ENCODE measurements around the gene HNF1A. TPM values are rescaled to one million over a fixed set of nuclear protein-coding genes. Genes with fewer than 3 reads are reported as not detected.

HNF1A gene
- total RNA-seq, 6 experiments from 2014 or later = 9.8 to 20.5 (median 19.0) TPM

DNA sequence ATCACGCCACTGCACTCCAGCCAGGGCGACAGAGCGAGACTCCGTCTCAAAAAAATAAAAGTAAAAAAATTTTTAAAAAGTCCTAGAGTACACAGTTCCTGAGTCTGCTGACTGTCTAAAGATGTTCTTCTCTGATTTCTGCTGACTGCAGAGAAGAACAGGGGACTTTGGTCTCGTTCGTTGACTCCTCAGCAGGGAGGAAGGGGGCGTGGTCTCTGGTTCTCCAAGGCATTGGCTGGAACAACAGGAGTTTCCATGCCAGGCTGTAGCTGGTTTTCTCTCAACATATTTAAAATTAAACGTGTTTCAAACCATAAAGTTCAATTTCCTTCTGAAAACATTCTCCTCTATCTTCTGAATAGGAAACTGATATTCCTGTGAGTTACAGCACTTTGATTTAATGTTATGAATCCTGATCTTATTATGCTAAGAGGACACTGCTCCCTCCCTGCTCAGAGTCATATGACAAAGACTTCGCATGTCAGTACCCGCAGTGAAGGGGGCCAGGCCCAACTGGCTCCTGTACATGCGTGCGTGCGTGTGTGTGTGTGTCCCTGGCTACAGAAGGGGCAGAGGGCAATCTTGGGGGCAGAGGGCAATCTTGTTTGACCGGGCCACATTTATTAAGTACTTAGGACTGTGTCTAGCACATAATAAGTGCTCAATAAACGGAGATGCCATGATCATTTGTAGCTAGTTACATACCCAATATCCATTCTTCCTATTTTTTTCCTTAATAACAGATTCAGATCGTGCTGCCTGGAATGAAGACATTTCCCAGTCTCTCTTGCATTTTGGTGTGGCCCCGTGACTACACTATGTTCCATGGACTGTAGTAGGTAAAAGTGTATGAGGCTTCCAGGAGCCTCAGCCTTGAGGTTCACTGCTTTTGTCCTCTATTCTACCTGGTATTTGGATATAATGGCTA is 16.5 kb upstream of the HNF1A start:
- peak; percentile 71 to 83 (median 78) for ATAC-seq
- H3K27ac ChIP-seq = peak overlapping the region in 2 of 3 donors; percentile 23 to 69
- WGBS (ENCODE audit: insufficient coverage, low coverage, low lambda C conversion rate, missing lambda C conversion rate) = 21% methylated on average over 14 of the region's 17 CpGs
- no peak overlapping the region for H3K4me3 ChIP-seq
- intact Hi-C loops (cut with DNase I) = no loop called here
- peak; percentile 73 to 89 (median 86) for DNase-seq
- TF ChIP-seq, protein P1, sequence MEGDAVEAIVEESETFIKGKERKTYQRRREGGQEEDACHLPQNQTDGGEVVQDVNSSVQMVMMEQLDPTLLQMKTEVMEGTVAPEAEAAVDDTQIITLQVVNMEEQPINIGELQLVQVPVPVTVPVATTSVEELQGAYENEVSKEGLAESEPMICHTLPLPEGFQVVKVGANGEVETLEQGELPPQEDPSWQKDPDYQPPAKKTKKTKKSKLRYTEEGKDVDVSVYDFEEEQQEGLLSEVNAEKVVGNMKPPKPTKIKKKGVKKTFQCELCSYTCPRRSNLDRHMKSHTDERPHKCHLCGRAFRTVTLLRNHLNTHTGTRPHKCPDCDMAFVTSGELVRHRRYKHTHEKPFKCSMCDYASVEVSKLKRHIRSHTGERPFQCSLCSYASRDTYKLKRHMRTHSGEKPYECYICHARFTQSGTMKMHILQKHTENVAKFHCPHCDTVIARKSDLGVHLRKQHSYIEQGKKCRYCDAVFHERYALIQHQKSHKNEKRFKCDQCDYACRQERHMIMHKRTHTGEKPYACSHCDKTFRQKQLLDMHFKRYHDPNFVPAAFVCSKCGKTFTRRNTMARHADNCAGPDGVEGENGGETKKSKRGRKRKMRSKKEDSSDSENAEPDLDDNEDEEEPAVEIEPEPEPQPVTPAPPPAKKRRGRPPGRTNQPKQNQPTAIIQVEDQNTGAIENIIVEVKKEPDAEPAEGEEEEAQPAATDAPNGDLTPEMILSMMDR (IDR thresholded peaks at IDR 0.05) = no peak
- TF ChIP-seq POLR2A (IDR thresholded peaks at IDR 0.05) = no peak
- H3K4me1 ChIP-seq = peaks cover 0 to 18% (median 3%) of the 10 kb centered on the region in 4 donors
- no peaks in the 10 kb centered on the region for H3K36me3 ChIP-seq
- H3K9me3 ChIP-seq = no peaks in the 10 kb centered on the region
- no peaks in the 10 kb centered on the region for H3K27me3 ChIP-seq

DNA sequence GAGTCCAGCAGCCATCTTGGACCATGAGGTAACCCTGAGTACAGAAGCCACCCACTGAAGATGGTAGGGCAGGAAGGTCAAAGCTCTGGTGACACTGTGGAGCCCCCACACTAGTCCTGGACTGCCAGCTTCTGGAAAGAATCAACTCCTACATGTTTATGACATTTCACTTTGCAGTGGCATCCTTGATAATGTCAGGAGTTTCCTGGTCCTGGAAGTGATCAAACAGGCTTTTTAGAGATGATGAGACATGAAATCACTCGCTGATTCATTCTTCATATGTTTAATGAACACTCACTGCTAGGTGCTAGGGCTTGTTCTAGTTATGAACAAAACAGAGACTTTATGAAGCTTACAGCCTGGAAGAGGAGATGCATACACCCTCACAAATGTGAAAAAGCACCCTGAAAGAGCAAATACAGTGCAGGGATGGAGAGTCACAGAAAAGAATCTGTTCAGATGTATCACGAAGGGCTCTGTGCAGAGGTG is 15.8 kb upstream of the HNF1A start:
- Histone ChIP-seq H3K36me3 (no peaks in the 10 kb centered on the region), H3K4me1 (peaks cover 0 to 21% (median 3%) of the 10 kb centered on the region in 4 donors), H3K27me3 (no peaks in the 10 kb centered on the region), H3K4me3 (no peak overlapping the region), H3K9me3 (no peaks in the 10 kb centered on the region), H3K27ac (peak overlapping the region in 2 of 3 donors; percentile 23 to 69)
- TF ChIP-seq POLR2A (IDR thresholded peaks at IDR 0.05) = no peak
- TF ChIP-seq, protein P1 (IDR thresholded peaks at IDR 0.05) = no peak
- intact Hi-C loops (cut with DNase I) = no loop called here
- ATAC-seq (peak in 2 of 4 donors; percentile 1 to 36), DNase-seq (no peak)
- WGBS (ENCODE audit: insufficient coverage, low coverage, low lambda C conversion rate, missing lambda C conversion rate) = 66% methylated on average over 2 of the region's 2 CpGs

DNA sequence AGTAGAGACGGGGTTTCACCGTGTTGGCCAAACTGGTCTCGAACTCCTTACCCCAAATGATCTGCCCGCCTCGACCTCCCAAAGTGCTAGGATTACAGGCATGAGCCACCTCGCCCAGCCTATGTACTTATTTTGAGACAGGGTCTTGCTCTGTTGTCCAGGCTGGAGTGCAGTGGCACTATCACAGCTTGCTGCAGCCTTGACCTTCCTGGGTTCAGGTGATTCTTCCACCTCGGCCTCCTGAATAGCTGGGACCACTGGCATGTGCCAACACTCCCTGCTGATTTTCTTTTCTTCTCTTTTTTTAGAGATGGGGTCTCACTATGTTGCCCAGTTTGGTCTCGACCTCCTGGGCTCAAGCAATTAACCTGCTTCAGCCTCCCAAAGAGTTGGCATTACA is 14.0 kb upstream of the HNF1A start:
- no peak for ATAC-seq
- Histone ChIP-seq H3K9me3 (no peaks in the 10 kb centered on the region), H3K36me3 (peaks cover 0 to 10% (median 3%) of the 10 kb centered on the region in 4 donors), H3K27me3 (no peaks in the 10 kb centered on the region), H3K4me3 (no peak overlapping the region), H3K27ac (no peak overlapping the region), H3K4me1 (peaks cover 0 to 36% (median 3%) of the 10 kb centered on the region in 4 donors)
- DNase-seq = no peak
- TF ChIP-seq, protein P1 (IDR thresholded peaks at IDR 0.05) = no peak
- no peak for TF ChIP-seq POLR2A (IDR thresholded peaks at IDR 0.05)
- 69% methylated on average over 8 of the region's 8 CpGs for WGBS (ENCODE audit: insufficient coverage, low coverage, low lambda C conversion rate, missing lambda C conversion rate)
- intact Hi-C loops (cut with DNase I) = no loop called here

DNA sequence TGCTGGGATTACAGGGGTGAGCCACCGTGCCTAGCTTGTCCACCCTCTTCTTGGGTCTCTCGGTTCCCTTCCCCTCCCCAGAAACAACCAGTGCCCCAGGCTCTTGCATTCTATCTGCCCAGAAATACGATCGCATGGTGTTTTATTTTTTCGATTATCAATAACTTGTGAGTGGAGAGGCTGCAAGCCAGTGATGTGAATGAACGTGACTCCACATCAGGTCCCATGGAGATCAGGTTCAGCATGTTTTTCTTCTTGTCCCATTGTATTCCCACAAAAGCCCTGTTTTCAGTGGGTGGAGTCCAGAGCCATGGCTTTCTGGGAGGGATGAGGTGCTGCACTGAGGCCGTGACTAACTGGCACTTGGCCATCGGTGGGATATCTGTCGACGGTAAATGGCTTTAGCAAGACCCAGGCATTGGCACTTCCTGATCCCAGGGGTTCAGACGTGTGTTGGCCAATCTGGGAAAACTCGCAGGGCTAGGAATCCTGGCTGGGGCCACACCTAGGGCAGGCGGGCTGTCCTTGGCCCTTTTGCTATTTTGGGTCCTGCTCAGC is 12.7 kb upstream of the HNF1A start:
- TF ChIP-seq, protein P1 (IDR thresholded peaks at IDR 0.05) = no peak
- no peak for TF ChIP-seq POLR2A (IDR thresholded peaks at IDR 0.05)
- DNase-seq = no peak
- Histone ChIP-seq H3K36me3 (peaks cover 0 to 20% (median 9%) of the 10 kb centered on the region in 4 donors), H3K27ac (no peak overlapping the region), H3K27me3 (no peaks in the 10 kb centered on the region), H3K4me3 (no peak overlapping the region), H3K4me1 (peaks cover 0 to 42% (median 3%) of the 10 kb centered on the region in 4 donors), H3K9me3 (no peaks in the 10 kb centered on the region)
- peak; percentile 13 to 49 (median 33) for ATAC-seq
- 45% methylated on average over 11 of the region's 13 CpGs for whole genome bisulfite sequencing (ENCODE audit: insufficient coverage, low coverage, low lambda C conversion rate, missing lambda C conversion rate)
- intact Hi-C loops (cut with DNase I) = no loop called here

All from right lobe of liver (tissue), 6 donors.